ENCODE results near the gene FBXO5.

Gene FBXO5

DNA sequence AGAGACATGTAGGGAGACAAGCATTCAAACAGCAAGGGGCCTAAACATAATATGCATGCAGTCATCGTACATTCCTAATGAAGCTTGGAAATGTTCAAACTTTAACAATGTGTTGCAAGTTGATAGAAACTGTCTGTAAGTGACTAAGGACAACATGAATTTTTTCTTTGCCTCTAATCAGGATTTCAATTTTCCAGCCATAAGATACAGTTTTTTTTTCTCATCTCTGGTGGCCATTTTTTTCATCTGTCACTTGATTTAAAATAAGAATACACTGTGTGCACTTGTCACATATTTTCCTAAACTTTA is 41.8 kb upstream of the FBXO5 start:
- TF ChIP-seq, protein P1, sequence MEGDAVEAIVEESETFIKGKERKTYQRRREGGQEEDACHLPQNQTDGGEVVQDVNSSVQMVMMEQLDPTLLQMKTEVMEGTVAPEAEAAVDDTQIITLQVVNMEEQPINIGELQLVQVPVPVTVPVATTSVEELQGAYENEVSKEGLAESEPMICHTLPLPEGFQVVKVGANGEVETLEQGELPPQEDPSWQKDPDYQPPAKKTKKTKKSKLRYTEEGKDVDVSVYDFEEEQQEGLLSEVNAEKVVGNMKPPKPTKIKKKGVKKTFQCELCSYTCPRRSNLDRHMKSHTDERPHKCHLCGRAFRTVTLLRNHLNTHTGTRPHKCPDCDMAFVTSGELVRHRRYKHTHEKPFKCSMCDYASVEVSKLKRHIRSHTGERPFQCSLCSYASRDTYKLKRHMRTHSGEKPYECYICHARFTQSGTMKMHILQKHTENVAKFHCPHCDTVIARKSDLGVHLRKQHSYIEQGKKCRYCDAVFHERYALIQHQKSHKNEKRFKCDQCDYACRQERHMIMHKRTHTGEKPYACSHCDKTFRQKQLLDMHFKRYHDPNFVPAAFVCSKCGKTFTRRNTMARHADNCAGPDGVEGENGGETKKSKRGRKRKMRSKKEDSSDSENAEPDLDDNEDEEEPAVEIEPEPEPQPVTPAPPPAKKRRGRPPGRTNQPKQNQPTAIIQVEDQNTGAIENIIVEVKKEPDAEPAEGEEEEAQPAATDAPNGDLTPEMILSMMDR (IDR thresholded peaks at IDR 0.05; ENCODE audit: low read depth, low read length, missing control alignments): no peak
- in situ Hi-C loops (cut with HindIII; ENCODE audit: low sequenced_read_pairs): no loop called here
- H3K4me3 ChIP-seq (ENCODE audit: low read depth, low read length): no peak overlapping the region
- no peak for DNase-seq (ENCODE audit: low read depth)

DNA sequence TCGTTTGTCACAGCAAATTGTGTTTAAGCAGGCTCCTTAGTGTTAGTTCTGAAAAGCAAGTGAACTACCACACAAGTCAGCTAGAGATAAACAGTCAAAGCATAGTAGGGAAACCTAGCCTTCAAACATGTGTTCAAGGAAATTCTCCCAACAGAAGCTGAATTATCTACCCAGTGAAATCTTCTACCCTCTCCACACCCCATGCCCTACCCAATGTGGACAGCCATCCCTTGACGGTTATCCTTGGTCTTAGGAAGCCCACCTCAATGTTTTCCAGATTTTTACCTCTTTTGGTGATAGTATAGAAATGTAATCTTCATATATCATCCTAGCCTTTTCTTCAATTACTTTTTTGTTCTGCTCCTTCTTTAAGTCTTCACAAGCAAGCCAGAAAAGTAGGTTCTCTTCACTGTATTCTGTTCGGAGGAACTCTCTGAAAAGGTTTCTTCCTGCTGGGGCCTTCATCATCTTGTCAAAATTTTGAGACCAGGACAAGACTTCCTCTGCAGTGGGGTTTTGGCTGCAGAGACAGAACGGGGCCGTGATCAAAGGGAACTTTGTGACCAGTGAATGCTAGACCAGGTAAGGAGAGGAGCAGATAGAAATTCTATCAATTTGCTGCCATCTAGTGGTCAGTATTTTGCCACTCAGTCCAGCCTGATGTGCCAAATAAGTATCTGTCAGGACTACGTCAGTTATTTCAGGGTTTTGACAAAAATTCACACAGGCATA is 41.3 kb upstream of the FBXO5 start:
- TF ChIP-seq, protein P1 (IDR thresholded peaks at IDR 0.05; ENCODE audit: low read depth, low read length, missing control alignments): peak; percentile 76
- in situ Hi-C loops (cut with HindIII; ENCODE audit: low sequenced_read_pairs): no loop called here
- DNase-seq (ENCODE audit: low read depth): no peak
- no peak overlapping the region for H3K4me3 ChIP-seq (ENCODE audit: low read depth, low read length)

DNA sequence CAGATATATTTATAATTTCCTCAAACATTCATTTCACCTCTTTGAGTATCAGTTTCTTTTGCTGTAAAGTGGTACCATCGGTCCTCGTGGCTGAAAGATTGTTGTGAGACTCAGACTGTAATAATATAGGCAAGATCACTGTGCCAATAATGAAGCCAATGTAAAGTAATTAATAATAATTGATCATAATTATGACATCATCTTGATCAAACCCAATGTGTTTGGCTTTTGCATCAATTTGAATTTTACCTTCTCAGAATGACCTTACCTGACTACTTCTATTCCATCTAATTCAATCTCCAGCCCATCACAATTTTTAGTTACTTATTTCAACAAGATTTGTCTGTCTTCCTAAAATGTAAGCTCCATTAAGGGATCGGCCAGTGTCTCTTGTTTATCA is 35.5 kb upstream of the FBXO5 start:
- in situ Hi-C loops (cut with HindIII; ENCODE audit: low sequenced_read_pairs): no loop called here
- DNase-seq (ENCODE audit: low read depth): no peak
- no peak overlapping the region for H3K4me3 ChIP-seq (ENCODE audit: low read depth, low read length)
- TF ChIP-seq, protein P1 (IDR thresholded peaks at IDR 0.05; ENCODE audit: low read depth, low read length, missing control alignments): no peak

DNA sequence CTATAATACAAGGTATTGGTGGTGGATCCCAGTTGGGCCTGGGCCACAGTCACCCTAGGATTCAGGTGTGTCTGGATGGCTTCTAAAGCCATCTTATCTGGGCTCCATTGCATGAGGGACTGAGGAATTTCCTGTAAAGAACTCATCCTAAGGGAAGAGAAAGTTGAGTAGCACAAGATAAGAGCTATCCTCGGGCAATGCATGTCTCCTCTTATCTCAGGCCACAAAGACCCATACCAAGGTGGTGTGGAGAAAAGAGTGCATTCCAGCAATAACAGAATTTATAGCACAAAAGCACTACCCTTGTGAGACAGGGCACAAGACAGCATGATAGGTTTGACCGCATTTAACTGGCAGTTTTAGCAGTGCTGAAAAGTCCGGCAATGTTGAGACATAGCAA is 34.0 kb upstream of the FBXO5 start:
- TF ChIP-seq, protein P1 (IDR thresholded peaks at IDR 0.05; ENCODE audit: low read depth, low read length, missing control alignments): no peak
- in situ Hi-C loops (cut with HindIII; ENCODE audit: low sequenced_read_pairs): no loop called here
- H3K4me3 ChIP-seq (ENCODE audit: low read depth, low read length): no peak overlapping the region
- no peak for DNase-seq (ENCODE audit: low read depth)

GRCh38 chr6:153015094-153015640 is 32.3 kb upstream of the FBXO5 start:
- no peak for DNase-seq (ENCODE audit: low read depth)
- in situ Hi-C loops (cut with HindIII; ENCODE audit: low sequenced_read_pairs): no loop called here
- TF ChIP-seq, protein P1 (IDR thresholded peaks at IDR 0.05; ENCODE audit: low read depth, low read length, missing control alignments): no peak
- no peak overlapping the region for H3K4me3 ChIP-seq (ENCODE audit: low read depth, low read length)

DNA sequence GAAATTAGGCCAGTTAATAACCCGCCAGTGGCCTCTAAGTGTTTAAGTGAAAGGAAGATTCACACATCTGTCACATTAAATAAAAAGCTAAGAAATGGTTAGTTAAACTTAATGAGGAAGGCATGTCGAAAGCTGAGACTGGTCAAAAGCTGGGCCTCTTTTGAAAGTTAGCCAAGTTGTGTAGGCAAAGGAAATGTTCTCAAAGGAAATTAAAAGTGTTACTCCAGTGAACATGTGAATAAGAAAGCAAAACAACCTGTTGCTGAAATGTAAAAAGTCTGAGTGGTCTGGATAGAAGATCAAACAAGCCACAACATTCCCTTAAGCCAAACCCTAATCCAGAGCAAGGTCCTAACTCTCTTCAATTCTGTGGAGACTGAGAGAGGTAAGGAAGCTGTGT is 30.6 kb upstream of the FBXO5 start:
- in situ Hi-C loops (cut with HindIII; ENCODE audit: low sequenced_read_pairs): no loop called here
- no peak for DNase-seq (ENCODE audit: low read depth)
- TF ChIP-seq, protein P1 (IDR thresholded peaks at IDR 0.05; ENCODE audit: low read depth, low read length, missing control alignments): no peak
- no peak overlapping the region for H3K4me3 ChIP-seq (ENCODE audit: low read depth, low read length)
